Muscle of leg (tissue), 11 donors: ENCODE results near the gene CAPN10. TPM values are rescaled to one million over a fixed set of nuclear protein-coding genes. Genes with fewer than 3 reads are reported as not detected.
A peak's percentile ranks its signal among the peaks of the same experiment; 100 is the strongest.

Experiments used
- DNase-seq: peaks from one replicate; pipeline ENCODE4 v3.0.0; 2013
- H3K27ac ChIP-seq: one replicate; pipeline ENCODE4 v1.5.1; 2013; ENCODE audit warnings: mild to moderate bottlenecking, low read length, control low read depth
- H3K27me3 ChIP-seq: one replicate; pipeline ENCODE4 v1.6.1; 2013; ENCODE audit warnings: low read length; ENCODE audit not compliant: control insufficient read depth, insufficient read depth
- H3K36me3 ChIP-seq: one replicate; pipeline ENCODE4 v1.6.1; 2013; ENCODE audit warnings: low read length; ENCODE audit not compliant: control insufficient read depth, insufficient read depth
- H3K4me1 ChIP-seq: one replicate; pipeline ENCODE4 v1.6.1; 2013; ENCODE audit warnings: low read length; ENCODE audit not compliant: control insufficient read depth, insufficient read depth
- H3K4me3 ChIP-seq: one replicate; pipeline ENCODE4 v1.5.1; 2013; ENCODE audit warnings: low read length, control low read depth
- H3K9me3 ChIP-seq: replicated peaks from 2 replicates; pipeline ENCODE4 v1.6.1; 2013; ENCODE audit warnings: low read depth, low read length; ENCODE audit not compliant: control insufficient read depth
- WGBS: methylation state at CpG from one replicate; pipeline ENCODE4 v1.1.5; 2013; ENCODE audit warnings: missing lambda C conversion rate; ENCODE audit not compliant: insufficient coverage; 5-methylcytosine and 5-hydroxymethylcytosine counted together
- polyA plus RNA-seq, 8 donors: library from polyadenylated mRNA; unstranded; fragments of 120-200 nt; gene quantifications; one replicate each; pipeline versions ENCODE4 v1.2.1 to v1.2.3, GENCODE V29; 2013; ENCODE audit warnings: inconsistent platforms in 1 of 8, low replicate concordance in 1 of 8; ENCODE audit not compliant: insufficient read length in 8 of 8, insufficient read depth in 1 of 8
- total RNA-seq: library from RNA; stranded (reverse); fragments of 120-200 nt; gene quantifications from one replicate; pipeline ENCODE4 v1.2.4, GENCODE V29; 2013

The CAPN10 gene
- total and polyA plus RNA-seq, 9 donors: 14.2 to 23.6 (median 17.1) TPM

GRCh38 chr2:240555541-240556250 is 30.8 kb upstream of the CAPN10 start:
- peaks cover 22% of the 10 kb centered on the region for H3K36me3 ChIP-seq
- peaks cover 27% of the 10 kb centered on the region for H3K4me1 ChIP-seq
- H3K27me3 ChIP-seq: peaks cover 4% of the 10 kb centered on the region
- no peak overlapping the region for H3K4me3 ChIP-seq
- peaks cover 2% of the 10 kb centered on the region for H3K9me3 ChIP-seq
- DNase-seq: peak; percentile 1
- H3K27ac ChIP-seq: no peak overlapping the region
- WGBS: 91% methylated on average over 10 of the region's 16 CpGs

GRCh38 chr2:240556553-240557100 is 29.9 kb upstream of the CAPN10 start:
- peak; percentile 49 for DNase-seq
- 51% methylated on average over 4 of the region's 9 CpGs for WGBS
- no peak overlapping the region for H3K27ac ChIP-seq
- no peak overlapping the region for H3K4me3 ChIP-seq
- peaks cover 32% of the 10 kb centered on the region for H3K4me1 ChIP-seq
- no peaks in the 10 kb centered on the region for H3K9me3 ChIP-seq
- H3K36me3 ChIP-seq: peaks cover 16% of the 10 kb centered on the region
- peaks cover 4% of the 10 kb centered on the region for H3K27me3 ChIP-seq

- Histone ChIP-seq H3K9me3 (no peaks in the 10 kb centered on the region), H3K27me3 (peaks cover 4% of the 10 kb centered on the region), H3K4me3 (peak overlapping the region; percentile 47), H3K27ac (no peak overlapping the region), H3K36me3 (peaks cover 12% of the 10 kb centered on the region), H3K4me1 (peaks cover 33% of the 10 kb centered on the region)
- no peak for DNase-seq
- WGBS: 9% methylated on average over 45 of the region's 51 CpGs
Measured at GRCh38 chr2:240557101-240557751, 29.3 kb upstream of the CAPN10 start.

- Histone ChIP-seq H3K36me3 (peaks cover 18% of the 10 kb centered on the region), H3K27me3 (peaks cover 4% of the 10 kb centered on the region), H3K27ac (no peak within 1 kb of the TSS), H3K9me3 (no peaks in the 10 kb centered on the region), H3K4me3 (peak within 1 kb of the TSS; percentile 47), H3K4me1 (peaks cover 33% of the 10 kb centered on the region)
- 2% methylated on average over 47 of the region's 47 CpGs for WGBS
- peak; percentile 72 for DNase-seq
Measured at GRCh38 chr2:240557808-240558207, 28.7 kb upstream of the CAPN10 start, which contains the start of gene ANKMY1. Gene ANKMY1, minus strand, starts transcription at chr2:240557988. Its CDS starts 653 bp downstream, at chr2:240557335.

- H3K36me3 ChIP-seq: peaks cover 16% of the 10 kb centered on the region
- DNase-seq: no peak
- H3K9me3 ChIP-seq: no peaks in the 10 kb centered on the region
- 76% methylated on average over 18 of the region's 18 CpGs for WGBS
- no peak overlapping the region for H3K27ac ChIP-seq
- peaks cover 33% of the 10 kb centered on the region for H3K4me1 ChIP-seq
- H3K4me3 ChIP-seq: peak overlapping the region; percentile 47
- H3K27me3 ChIP-seq: peaks cover 4% of the 10 kb centered on the region
Measured at GRCh38 chr2:240558236-240558761, 28.2 kb upstream of the CAPN10 start.

- no peak overlapping the region for H3K4me3 ChIP-seq
- H3K36me3 ChIP-seq: peaks cover 11% of the 10 kb centered on the region
- DNase-seq: no peak
- H3K4me1 ChIP-seq: peaks cover 29% of the 10 kb centered on the region
- H3K9me3 ChIP-seq: no peaks in the 10 kb centered on the region
- WGBS: no CpG with 5 or more reads among the region's 3 CpGs
- no peak overlapping the region for H3K27ac ChIP-seq
- peaks cover 4% of the 10 kb centered on the region for H3K27me3 ChIP-seq
Measured at GRCh38 chr2:240559286-240559685, 27.2 kb upstream of the CAPN10 start.

- peak; percentile 91 for DNase-seq
- Histone ChIP-seq H3K27me3 (peaks cover 4% of the 10 kb centered on the region), H3K36me3 (peaks cover 7% of the 10 kb centered on the region), H3K4me3 (peak within 1 kb of the TSS; percentile 72), H3K27ac (peak within 1 kb of the TSS; percentile 95), H3K4me1 (peaks cover 30% of the 10 kb centered on the region), H3K9me3 (no peaks in the 10 kb centered on the region)
- under 1% methylated on average over 39 of the region's 39 CpGs for WGBS
Measured at GRCh38 chr2:240560084-240560479, 26.5 kb upstream of the CAPN10 start, which contains the start of gene DUSP28. Gene DUSP28, plus strand, starts transcription at chr2:240560357. Its CDS starts 328 bp downstream, at chr2:240560685.

GRCh38 chr2:240560480-240561324 is 25.8 kb upstream of the CAPN10 start:
- peak overlapping the region; percentile 72 for H3K4me3 ChIP-seq
- peaks cover 4% of the 10 kb centered on the region for H3K27me3 ChIP-seq
- peak; percentile 99 for DNase-seq
- peak overlapping the region; percentile 95 for H3K27ac ChIP-seq
- H3K4me1 ChIP-seq: peaks cover 36% of the 10 kb centered on the region
- under 1% methylated on average over 98 of the region's 101 CpGs for WGBS
- H3K36me3 ChIP-seq: peaks cover 7% of the 10 kb centered on the region
- H3K9me3 ChIP-seq: no peaks in the 10 kb centered on the region

GRCh38 chr2:240561325-240561971 is 25.1 kb upstream of the CAPN10 start:
- peaks cover 42% of the 10 kb centered on the region for H3K4me1 ChIP-seq
- peaks cover 7% of the 10 kb centered on the region for H3K36me3 ChIP-seq
- H3K27ac ChIP-seq: peak overlapping the region; percentile 82
- DNase-seq: no peak
- no peaks in the 10 kb centered on the region for H3K9me3 ChIP-seq
- peak overlapping the region; percentile 72 for H3K4me3 ChIP-seq
- WGBS: 17% methylated on average over 7 of the region's 14 CpGs
- peaks cover 4% of the 10 kb centered on the region for H3K27me3 ChIP-seq
